Measurements from ENCODE around the gene RUSC1. TPM values are rescaled to one million over a fixed set of nuclear protein-coding genes. Genes with fewer than 3 reads are reported as not detected.

Gene RUSC1
- total and polyA plus RNA-seq, 5 experiments from 2014 or later = 4.4 to 16.3 (median 7.9) TPM

Small RNA genes lying within 50 kb of the gene (microRNA-seq; reads per million reads assigned to microRNA genes)
- not detected for gene MIR555 (ENCODE audit: borderline microRNAs expressed)

Other genes with a start within 250 kb of the RUSC1 start
- gene EFNA3, start 242.1 kb upstream of the RUSC1 start, total RNA-seq = 1 to 10 TPM in 1 of 2 experiments, under 1 TPM in 1; 0.88 to 1.2 TPM
- 1 to 10 TPM in 1 of 3 donors, under 1 TPM in 2; 0.53 to 1.3 (median 0.56) TPM for gene EFNA3, start 242.1 kb upstream of the RUSC1 start, polyA plus RNA-seq
- gene EFNA1, start 193.0 kb upstream of the RUSC1 start, total RNA-seq = 1 to 10 TPM; 8.5 to 8.6 TPM
- 10 to 100 TPM in 1 of 3 donors, 1 to 10 TPM in 2; 2.9 to 12.0 (median 7.7) TPM for gene EFNA1, start 193.0 kb upstream of the RUSC1 start, polyA plus RNA-seq
- 10 to 100 TPM; 26.7 to 26.9 TPM for gene SLC50A1, start 185.0 kb upstream of the RUSC1 start, total RNA-seq
- gene SLC50A1, start 185.0 kb upstream of the RUSC1 start, polyA plus RNA-seq = 10 to 100 TPM; 50.3 to 72.7 (median 62.3) TPM
- gene DPM3, start 180.4 kb upstream of the RUSC1 start, total RNA-seq = 10 to 100 TPM; 45.2 to 59.8 TPM
- 100 to 1,000 TPM; 103 to 159 (median 159) TPM for gene DPM3, start 180.4 kb upstream of the RUSC1 start, polyA plus RNA-seq
- gene KRTCAP2, start 147.6 kb upstream of the RUSC1 start, total RNA-seq = 100 to 1,000 TPM; 148 to 152 TPM
- gene KRTCAP2, start 147.6 kb upstream of the RUSC1 start, polyA plus RNA-seq = 100 to 1,000 TPM; 453 to 495 (median 490) TPM
- 1 to 10 TPM; 4.0 to 4.1 TPM for gene TRIM46, start 147.0 kb upstream of the RUSC1 start, total RNA-seq
- gene TRIM46, start 147.0 kb upstream of the RUSC1 start, polyA plus RNA-seq = under 1 TPM; 0.40 to 0.92 (median 0.60) TPM
- 10 to 100 TPM; 36.8 to 37.9 TPM for gene THBS3, start 113.0 kb upstream of the RUSC1 start, total RNA-seq
- gene THBS3, start 113.0 kb upstream of the RUSC1 start, polyA plus RNA-seq = 1 to 10 TPM; 1.2 to 3.8 (median 3.0) TPM
- 10 to 100 TPM; 26.9 to 27.1 TPM for gene MTX1, start 112.2 kb upstream of the RUSC1 start, total RNA-seq
- gene MTX1, start 112.2 kb upstream of the RUSC1 start, polyA plus RNA-seq = 10 to 100 TPM; 45.8 to 50.7 (median 48.5) TPM
- 10 to 100 TPM; 10.7 to 13.5 TPM for gene ENTREP3, start 65.4 kb upstream of the RUSC1 start, total RNA-seq
- 1 to 10 TPM; 1.8 to 2.5 (median 2.3) TPM for gene ENTREP3, start 65.4 kb upstream of the RUSC1 start, polyA plus RNA-seq
- 100 to 1,000 TPM in 1 of 2 experiments, 10 to 100 TPM in 1; 93.3 to 105 TPM for gene SCAMP3, start 58.5 kb upstream of the RUSC1 start, total RNA-seq
- 100 to 1,000 TPM; 124 to 189 (median 138) TPM for gene SCAMP3, start 58.5 kb upstream of the RUSC1 start, polyA plus RNA-seq
- 100 to 1,000 TPM; 115 to 134 TPM for gene CLK2, start 47.4 kb upstream of the RUSC1 start, total RNA-seq
- 10 to 100 TPM; 11.3 to 22.6 (median 12.9) TPM for gene CLK2, start 47.4 kb upstream of the RUSC1 start, polyA plus RNA-seq
- 1 to 10 TPM; 3.9 to 4.1 TPM for gene HCN3, start 43.4 kb upstream of the RUSC1 start, total RNA-seq
- under 1 TPM in 2 of 3 donors, not detected in 1; 0.20 to 0.51 TPM for gene HCN3, start 43.4 kb upstream of the RUSC1 start, polyA plus RNA-seq
- not detected for gene PKLR, start 19.5 kb upstream of the RUSC1 start, total RNA-seq
- gene PKLR, start 19.5 kb upstream of the RUSC1 start, polyA plus RNA-seq = not detected
- gene FDPS, start 12.0 kb upstream of the RUSC1 start, total RNA-seq = 10 to 100 TPM; 78.9 to 87.1 TPM
- gene FDPS, start 12.0 kb upstream of the RUSC1 start, polyA plus RNA-seq = 100 to 1,000 TPM in 2 of 3 donors, 10 to 100 TPM in 1; 97.2 to 120 (median 105) TPM
- gene ASH1L, start 241.9 kb downstream of the RUSC1 start, total RNA-seq = 100 to 1,000 TPM in 1 of 2 experiments, 10 to 100 TPM in 1; 96.5 to 102 TPM
- gene ASH1L, start 241.9 kb downstream of the RUSC1 start, polyA plus RNA-seq = 10 to 100 TPM; 12.2 to 22.0 (median 13.9) TPM